Activated CD4-positive, alpha-beta memory T cell treated with anti-CD3 and anti-CD28 coated beads, Interleukin-2, amount 10 ng/mL, durations not matched to agents 7 days and 5 days (primary cell): Measurements from ENCODE around the gene POMP. TPM values are rescaled to one million over a fixed set of nuclear protein-coding genes. Genes with fewer than 3 reads are reported as not detected.
A peak's percentile ranks its signal among the peaks of the same experiment; 100 is the strongest.

Source experiments
- CTCF ChIA-PET: fragments of 350-600 bp; sonication (Branson Sonifier 250); formaldehyde crosslinking; loops from one replicate; lab custom pipeline; 2021; ENCODE audit warnings: antibody characterized with exemption, inconsistent platforms; lab: Charles Lee
- POLR2A ChIA-PET: fragments of 350-600 bp; sonication (Branson Sonifier 250); formaldehyde crosslinking; loops from one replicate; lab custom pipeline; 2021; ENCODE audit warnings: antibody characterized with exemption; lab: Charles Lee
- DNase-seq: peaks from one replicate; pipeline ENCODE4 v3.0.0-alpha.2; 2020
- H3K27ac Mint-ChIP-seq: one replicate; pipeline ENCODE4 v1.8.0; 2021; ENCODE audit warnings: mild to moderate bottlenecking, mixed read lengths
- H3K27me3 Mint-ChIP-seq: one replicate; pipeline ENCODE4 v1.8.0; 2021; ENCODE audit warnings: mixed read lengths
- H3K36me3 Mint-ChIP-seq: one replicate; pipeline ENCODE4 v1.8.0; 2021; ENCODE audit warnings: low read depth, mixed read lengths
- H3K4me1 Mint-ChIP-seq: one replicate; pipeline ENCODE4 v1.8.0; 2021; ENCODE audit warnings: mixed read lengths
- H3K4me3 Mint-ChIP-seq: one replicate; pipeline ENCODE4 v1.8.0; 2021; ENCODE audit warnings: mild to moderate bottlenecking, mixed read lengths
- H3K9me3 Mint-ChIP-seq: one replicate; pipeline ENCODE4 v1.8.0; 2021; ENCODE audit warnings: mixed read lengths
- total RNA-seq, 2 experiments: library from RNA; stranded (reverse); gene quantifications; one replicate each; pipeline ENCODE4 v1.2.3, GENCODE V29; 2021

The POMP gene
- total RNA-seq, 2 experiments from 2014 or later, result 75.1 to 76.6 TPM

DNA sequence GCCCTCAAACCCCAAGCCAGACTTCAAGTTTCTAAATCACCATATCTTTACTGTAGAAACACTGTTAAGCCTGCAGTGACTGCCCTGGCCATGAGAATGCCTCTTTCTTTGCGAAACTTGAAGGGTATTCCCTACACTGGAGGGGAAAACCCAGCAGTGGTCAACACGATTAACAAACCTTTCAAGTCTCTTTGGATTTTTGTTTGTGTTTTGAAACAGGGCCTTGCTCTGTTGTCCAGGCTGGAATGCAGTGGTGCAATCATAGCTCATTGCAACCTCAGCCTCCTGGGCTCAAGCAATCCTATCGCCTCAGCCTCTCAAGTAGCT is 17.4 kb upstream of the POMP start:
- Mint-ChIP-seq H3K27me3 (peaks cover 8% of the 10 kb centered on the region), H3K36me3 (no peaks in the 10 kb centered on the region), H3K9me3 (no peaks in the 10 kb centered on the region), H3K27ac (no peak overlapping the region), H3K4me1 (peaks cover 5% of the 10 kb centered on the region), H3K4me3 (no peak overlapping the region)
- CTCF ChIA-PET, result interaction anchor here (0.7 kb wide), 1 partner anchor 318 kb away, joined by 4 read pairs; no protein-coding TSS in a partner anchor
- DNase-seq, result no peak
- POLR2A ChIA-PET, result interaction anchor here (0.6 kb wide), 1 partner anchor 293 kb away, joined by 3 read pairs; no protein-coding TSS in a partner anchor

GRCh38 chr13:28650284-28650683 is 8.6 kb upstream of the POMP start:
- CTCF ChIA-PET, result no interaction called here
- no peak for DNase-seq
- no peaks in the 10 kb centered on the region for H3K27me3 Mint-ChIP-seq
- POLR2A ChIA-PET, result no interaction called here
- no peak overlapping the region for H3K4me3 Mint-ChIP-seq
- no peak overlapping the region for H3K27ac Mint-ChIP-seq
- no peaks in the 10 kb centered on the region for H3K9me3 Mint-ChIP-seq
- H3K36me3 Mint-ChIP-seq, result no peaks in the 10 kb centered on the region
- peaks cover 7% of the 10 kb centered on the region for H3K4me1 Mint-ChIP-seq

DNA sequence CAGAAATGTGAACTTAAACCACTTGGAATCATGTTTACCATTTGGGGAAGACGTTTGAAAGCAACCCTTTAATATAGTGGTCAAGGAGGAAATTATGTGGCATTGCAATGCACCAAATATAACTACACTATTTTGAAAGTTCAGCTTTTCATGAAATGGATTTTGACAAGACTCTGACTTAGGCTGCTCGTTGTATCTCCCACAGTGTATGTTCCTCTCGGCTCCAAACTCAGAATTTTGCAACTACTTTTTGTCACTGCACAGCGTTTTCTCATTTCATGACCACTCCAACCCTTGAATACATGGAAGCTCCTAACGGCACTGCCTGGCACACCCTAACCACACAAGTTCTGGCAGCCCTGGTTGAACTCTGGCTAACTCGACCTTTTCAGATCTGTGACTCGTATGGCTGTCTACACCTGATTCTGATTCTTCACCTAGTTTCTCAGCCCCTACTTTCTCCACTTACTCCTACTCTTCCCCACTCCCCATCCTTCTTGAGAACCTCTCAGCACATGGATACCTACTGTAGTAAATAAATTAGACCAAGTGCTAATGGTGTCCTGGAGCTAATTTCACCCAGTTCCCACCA is 7.0 kb upstream of the POMP start:
- no peak for DNase-seq
- H3K4me3 Mint-ChIP-seq, result no peak overlapping the region
- H3K27me3 Mint-ChIP-seq, result no peaks in the 10 kb centered on the region
- H3K9me3 Mint-ChIP-seq, result no peaks in the 10 kb centered on the region
- H3K36me3 Mint-ChIP-seq, result no peaks in the 10 kb centered on the region
- POLR2A ChIA-PET, result no interaction called here
- H3K4me1 Mint-ChIP-seq, result peaks cover 17% of the 10 kb centered on the region
- CTCF ChIA-PET, result no interaction called here
- H3K27ac Mint-ChIP-seq, result no peak overlapping the region

GRCh38 chr13:28653111-28653510 is 5.8 kb upstream of the POMP start:
- no peak overlapping the region for H3K27ac Mint-ChIP-seq
- H3K4me1 Mint-ChIP-seq, result peaks cover 26% of the 10 kb centered on the region
- ChIA-PET POLR2A (no interaction called here), CTCF (interaction anchor here (1.7 kb wide), 1 partner anchor 16 kb away, joined by 6 read pairs; no protein-coding TSS in a partner anchor)
- no peaks in the 10 kb centered on the region for H3K27me3 Mint-ChIP-seq
- H3K4me3 Mint-ChIP-seq, result no peak overlapping the region
- no peaks in the 10 kb centered on the region for H3K9me3 Mint-ChIP-seq
- peaks cover 7% of the 10 kb centered on the region for H3K36me3 Mint-ChIP-seq
- no peak for DNase-seq

- H3K4me3 Mint-ChIP-seq, result no peak overlapping the region
- H3K27me3 Mint-ChIP-seq, result no peaks in the 10 kb centered on the region
- POLR2A ChIA-PET, result no interaction called here
- DNase-seq, result no peak
- H3K27ac Mint-ChIP-seq, result no peak overlapping the region
- H3K9me3 Mint-ChIP-seq, result no peaks in the 10 kb centered on the region
- H3K4me1 Mint-ChIP-seq, result peaks cover 26% of the 10 kb centered on the region
- CTCF ChIA-PET, result interaction anchor here (1.7 kb wide), 1 partner anchor 17 kb away, joined by 6 read pairs; no protein-coding TSS in a partner anchor
- peaks cover 8% of the 10 kb centered on the region for H3K36me3 Mint-ChIP-seq
These were observed 4.7 kb upstream of the POMP start for GRCh38 chr13:28654276-28654675.

GRCh38 chr13:28655561-28655960 is 3.4 kb upstream of the POMP start:
- CTCF ChIA-PET, result no interaction called here
- Mint-ChIP-seq H3K27me3 (no peaks in the 10 kb centered on the region), H3K36me3 (peaks cover 12% of the 10 kb centered on the region), H3K4me1 (peaks cover 36% of the 10 kb centered on the region), H3K4me3 (no peak overlapping the region), H3K27ac (no peak overlapping the region), H3K9me3 (no peaks in the 10 kb centered on the region)
- POLR2A ChIA-PET, result no interaction called here
- no peak for DNase-seq

DNA sequence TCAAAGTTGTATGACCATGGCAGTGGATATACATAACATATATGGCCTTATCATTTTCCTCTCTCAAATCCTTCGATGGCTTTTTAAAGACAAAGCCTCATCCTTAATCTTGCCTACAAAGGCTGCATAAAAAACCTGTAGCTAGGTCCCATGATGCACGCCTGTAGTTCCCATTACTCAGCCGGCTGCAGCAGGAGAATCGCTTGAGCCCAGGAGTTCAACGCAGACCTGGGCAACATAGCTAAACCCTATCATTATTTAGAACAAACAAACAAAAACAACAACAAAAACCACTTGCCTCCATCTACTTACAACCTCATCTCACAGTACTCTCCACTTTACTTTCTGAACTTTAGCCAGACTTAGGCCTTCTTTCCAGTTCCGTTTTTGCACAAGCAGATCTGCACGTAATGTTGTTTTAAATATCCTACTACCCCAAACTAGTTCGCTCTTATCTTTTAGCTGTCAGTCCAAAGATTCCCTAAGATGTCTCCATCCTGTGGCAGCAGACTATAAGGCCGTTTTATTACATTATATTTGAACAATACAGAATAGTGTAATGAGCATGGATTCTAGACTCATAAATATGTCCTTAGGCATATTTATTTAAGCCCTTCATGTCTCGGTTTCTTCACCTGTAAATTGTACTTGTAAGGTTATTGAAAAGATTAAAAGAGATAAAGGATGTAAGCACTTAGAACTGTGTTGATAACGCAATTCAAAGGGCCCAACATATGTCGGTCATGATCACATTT is 969 bp upstream of the POMP start:
- DNase-seq, result no peak
- H3K27me3 Mint-ChIP-seq, result no peaks in the 10 kb centered on the region
- peaks cover 50% of the 10 kb centered on the region for H3K4me1 Mint-ChIP-seq
- POLR2A ChIA-PET, result interaction anchor here (0.6 to 2.9 kb wide), 17 partner anchors 9 to 1234 kb away, joined by 3 to 37 read pairs (median 4); partner anchors contain the start of genes PAN3 and SLC46A3
- peaks cover 31% of the 10 kb centered on the region for H3K36me3 Mint-ChIP-seq
- CTCF ChIA-PET, result interaction anchor here (0.6 to 1.4 kb wide), 3 partner anchors 10 to 334 kb away, joined by 3 to 7 read pairs (median 3); no protein-coding TSS in a partner anchor
- no peaks in the 10 kb centered on the region for H3K9me3 Mint-ChIP-seq
- H3K27ac Mint-ChIP-seq, result peak overlapping the region; percentile 96
- H3K4me3 Mint-ChIP-seq, result peak overlapping the region; percentile 97

- Mint-ChIP-seq H3K27ac (peak overlapping the region; percentile 96), H3K27me3 (no peaks in the 10 kb centered on the region), H3K4me3 (peak overlapping the region; percentile 97), H3K36me3 (peaks cover 31% of the 10 kb centered on the region), H3K9me3 (no peaks in the 10 kb centered on the region), H3K4me1 (peaks cover 51% of the 10 kb centered on the region)
- ChIA-PET CTCF (interaction anchor here (0.6 to 1.4 kb wide), 3 partner anchors 10 to 334 kb away, joined by 3 to 7 read pairs (median 6); no protein-coding TSS in a partner anchor), POLR2A (interaction anchor here (0.6 to 2.9 kb wide), 20 partner anchors 10 to 1235 kb away, joined by 3 to 37 read pairs (median 4); partner anchors contain the start of genes PAN3 and SLC46A3)
- DNase-seq, result no peak
These were observed 463 bp upstream of the POMP start for GRCh38 chr13:28658539-28658795.

DNA sequence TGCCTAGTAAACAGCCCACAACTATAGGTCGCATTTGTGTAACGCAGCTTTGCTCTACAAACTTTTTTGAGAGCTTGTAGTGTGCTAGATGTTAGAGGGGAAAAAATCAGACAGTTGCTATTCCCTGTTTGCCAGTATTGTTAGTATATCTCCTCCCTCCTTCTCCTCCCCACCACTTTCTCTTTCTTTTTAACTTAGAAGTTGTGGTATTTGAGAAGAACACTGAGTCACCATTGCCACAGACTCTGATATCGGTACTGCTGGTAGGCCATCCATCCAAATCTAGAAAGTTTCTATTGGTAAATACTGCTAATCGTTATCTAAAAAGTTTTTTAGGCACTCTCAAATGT is 666 bp downstream of the POMP start:
- peaks cover 34% of the 10 kb centered on the region for H3K36me3 Mint-ChIP-seq
- ChIA-PET CTCF (interaction anchor here (0.9 to 1.4 kb wide), 3 partner anchors 12 to 306 kb away, joined by 4 to 7 read pairs (median 6); no protein-coding TSS in a partner anchor), POLR2A (interaction anchor here (0.6 to 2.9 kb wide), 21 partner anchors 10 to 1236 kb away, joined by 3 to 37 read pairs (median 4); partner anchors contain the start of genes PAN3 and SLC46A3)
- no peaks in the 10 kb centered on the region for H3K27me3 Mint-ChIP-seq
- peaks cover 51% of the 10 kb centered on the region for H3K4me1 Mint-ChIP-seq
- no peaks in the 10 kb centered on the region for H3K9me3 Mint-ChIP-seq
- H3K27ac Mint-ChIP-seq, result peak overlapping the region; percentile 96
- H3K4me3 Mint-ChIP-seq, result peak overlapping the region; percentile 97
- no peak for DNase-seq

DNA sequence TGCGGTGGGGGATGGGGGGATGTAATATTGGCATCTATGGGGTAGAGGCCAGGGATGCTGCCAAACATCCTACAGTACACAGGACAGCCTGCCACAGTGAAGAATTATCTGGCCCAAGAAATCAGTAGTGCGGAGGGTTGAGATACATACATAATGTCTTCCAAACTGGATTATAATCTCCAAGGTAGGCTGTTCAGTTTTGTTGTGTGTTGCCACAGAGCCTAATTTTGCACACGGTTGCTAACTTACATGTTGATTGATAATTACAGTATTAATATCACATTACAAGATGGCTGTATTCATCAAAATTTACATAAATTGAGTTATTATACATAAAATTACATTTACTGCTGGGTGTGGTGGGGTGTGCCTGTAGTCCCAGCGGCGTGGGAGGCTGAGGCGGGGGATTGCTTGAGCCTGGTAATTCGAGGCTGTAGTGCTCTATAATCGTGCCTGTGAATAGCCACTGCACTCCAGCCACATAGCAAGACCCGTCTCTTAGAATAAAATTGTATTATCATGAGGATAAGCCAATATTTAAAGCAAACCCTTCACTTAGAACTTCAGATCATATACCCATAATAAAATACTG is 8.1 kb downstream of the POMP start:
- ChIA-PET POLR2A (interaction anchor here (6.5 kb wide), 1 partner anchor 8 kb away, joined by 32 read pairs; the partner anchor contains the start of gene POMP), CTCF (interaction anchor here (0.6 kb wide), 1 partner anchor 130 kb away, joined by 3 read pairs; no protein-coding TSS in a partner anchor)
- Mint-ChIP-seq H3K9me3 (no peaks in the 10 kb centered on the region), H3K27me3 (no peaks in the 10 kb centered on the region), H3K4me3 (no peak overlapping the region), H3K36me3 (peaks cover 79% of the 10 kb centered on the region), H3K4me1 (peaks cover 25% of the 10 kb centered on the region), H3K27ac (no peak overlapping the region)
- DNase-seq, result no peak

GRCh38 chr13:28671126-28671792 is 12.3 kb downstream of the POMP start:
- Mint-ChIP-seq H3K36me3 (peaks cover 80% of the 10 kb centered on the region), H3K27ac (no peak overlapping the region), H3K9me3 (no peaks in the 10 kb centered on the region), H3K27me3 (no peaks in the 10 kb centered on the region), H3K4me3 (no peak overlapping the region), H3K4me1 (no peaks in the 10 kb centered on the region)
- POLR2A ChIA-PET, result interaction anchor here (6.5 kb wide), 1 partner anchor 12 kb away, joined by 32 read pairs; the partner anchor contains the start of gene POMP
- CTCF ChIA-PET, result interaction anchor here (0.6 to 0.7 kb wide), 2 partner anchors 91 to 690 kb away, joined by 3 to 4 read pairs; no protein-coding TSS in a partner anchor
- DNase-seq, result no peak

DNA sequence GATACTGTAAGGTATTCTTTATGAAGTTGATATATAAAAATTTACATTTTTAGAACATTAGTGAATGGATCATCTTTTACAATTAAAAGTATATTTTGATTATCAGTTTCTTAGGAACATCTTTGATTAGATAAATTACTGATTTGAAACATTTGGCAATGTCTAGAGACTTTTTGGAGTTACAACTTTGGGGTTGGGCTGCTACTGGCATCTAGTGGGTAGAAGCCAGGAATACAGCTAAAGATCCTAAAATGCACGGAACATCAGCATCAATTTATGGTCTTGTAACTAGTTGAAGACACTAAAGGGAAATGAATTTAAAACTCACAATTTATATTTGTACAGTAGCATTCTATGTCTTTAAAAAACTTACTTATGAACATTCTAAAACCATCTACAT is 19.9 kb downstream of the POMP start:
- no peak for DNase-seq
- Mint-ChIP-seq H3K4me3 (no peak overlapping the region), H3K36me3 (peaks cover 30% of the 10 kb centered on the region), H3K4me1 (no peaks in the 10 kb centered on the region), H3K9me3 (no peaks in the 10 kb centered on the region), H3K27me3 (no peaks in the 10 kb centered on the region), H3K27ac (no peak overlapping the region)
- CTCF ChIA-PET, result interaction anchor here (0.6 to 1.1 kb wide), 2 partner anchors 27 to 118 kb away, joined by 3 read pairs; no protein-coding TSS in a partner anchor
- POLR2A ChIA-PET, result interaction anchor here (1.2 kb wide), 1 partner anchor 9 kb away, joined by 3 read pairs; no protein-coding TSS in a partner anchor
